Trophoblast cell (in vitro differentiated cells and primary cell): ENCODE data around the gene SARNP.

ENCODE experiments used
- DNase-seq, 2 donors: peaks; one replicate each; pipeline ENCODE4 v3.0.0-alpha.2; 2016
- H2AFZ ChIP-seq: 2 replicates; pipeline ENCODE4 v1.6.1; 2013; ENCODE audit warnings: low read length, moderate library complexity, mild to moderate bottlenecking; ENCODE audit not compliant: insufficient read depth, poor library complexity
- H2AK5ac ChIP-seq: 2 replicates; pipeline ENCODE4 v1.6.1; 2013; ENCODE audit warnings: mild to moderate bottlenecking, low read length
- H2BK120ac ChIP-seq: 2 replicates; pipeline ENCODE4 v1.6.1; 2013; ENCODE audit warnings: low read length, mild to moderate bottlenecking, moderate library complexity; ENCODE audit not compliant: insufficient read depth, poor library complexity
- H2BK12ac ChIP-seq: 2 replicates; pipeline ENCODE4 v1.6.1; 2013; ENCODE audit warnings: mild to moderate bottlenecking, low read length, moderate library complexity
- H2BK5ac ChIP-seq: 2 replicates; pipeline ENCODE4 v1.6.1; 2013; ENCODE audit warnings: low read length, low read depth, moderate library complexity, mild to moderate bottlenecking; ENCODE audit not compliant: poor library complexity
- H3K14ac ChIP-seq: 2 replicates; pipeline ENCODE4 v1.6.1; 2013; ENCODE audit warnings: mild to moderate bottlenecking, low read length
- H3K18ac ChIP-seq: 2 replicates; pipeline ENCODE4 v1.6.1; 2013; ENCODE audit warnings: mild to moderate bottlenecking, low read length
- H3K23ac ChIP-seq: 2 replicates; pipeline ENCODE4 v1.6.1; 2013; ENCODE audit warnings: low read length
- H3K27ac ChIP-seq: 2 replicates; pipeline ENCODE4 v1.5.1; 2013; ENCODE audit warnings: low read depth, mild to moderate bottlenecking, inconsistent platforms, low read length, moderate library complexity
- H3K27me3 ChIP-seq: 2 replicates; pipeline ENCODE4 v1.6.1; 2013; ENCODE audit warnings: inconsistent platforms, mild to moderate bottlenecking, low read length, moderate library complexity; ENCODE audit not compliant: insufficient read depth
- H3K36me3 ChIP-seq, 2 experiments: 1 replicate in 1 of 2; 2 replicates in 1 of 2; pipeline ENCODE4 v1.6.1; 2013; ENCODE audit warnings: low read length in 2 of 2, mild to moderate bottlenecking in 2 of 2, moderate library complexity in 1 of 2; ENCODE audit not compliant: insufficient read depth in 2 of 2, control insufficient read depth in 1 of 2
- H3K4ac ChIP-seq: 2 replicates; pipeline ENCODE4 v1.6.1; 2013; ENCODE audit warnings: low read depth, mild to moderate bottlenecking, low read length, moderate library complexity
- H3K4me1 ChIP-seq, 2 experiments: 1 replicate in 1 of 2; 2 replicates in 1 of 2; pipeline ENCODE4 v1.6.1; 2013; ENCODE audit warnings: low read length in 2 of 2, mild to moderate bottlenecking in 2 of 2, moderate library complexity in 1 of 2; ENCODE audit not compliant: insufficient read depth in 2 of 2, control insufficient read depth in 1 of 2
- H3K4me2 ChIP-seq: 2 replicates; pipeline ENCODE4 v1.6.1; 2013; ENCODE audit warnings: inconsistent platforms, mild to moderate bottlenecking, low read length, moderate library complexity
- H3K4me3 ChIP-seq: 2 replicates; pipeline ENCODE4 v1.5.1; 2013; ENCODE audit warnings: mild to moderate bottlenecking, low read depth, low read length, inconsistent platforms
- H3K79me1 ChIP-seq: one replicate; pipeline ENCODE4 v1.6.1; 2013; ENCODE audit warnings: low read length
- H3K79me2 ChIP-seq: 2 replicates; pipeline ENCODE4 v1.6.1; 2013; ENCODE audit warnings: low read length, mild to moderate bottlenecking; ENCODE audit not compliant: control insufficient read depth, insufficient read depth, poor library complexity
- H3K9ac ChIP-seq: 2 replicates; pipeline ENCODE4 v1.6.1; 2013; ENCODE audit warnings: mild to moderate bottlenecking, low read length
- H3K9me3 ChIP-seq: 2 replicates; pipeline ENCODE4 v1.6.1; 2013; ENCODE audit warnings: low read depth, mild to moderate bottlenecking, control low read depth, inconsistent platforms, low read length; ENCODE audit not compliant: insufficient read depth
- H4K12ac ChIP-seq: 2 replicates; pipeline ENCODE4 v1.6.1; 2013; ENCODE audit warnings: low read depth, mild to moderate bottlenecking, low read length, moderate library complexity
- H4K8ac ChIP-seq: 2 replicates; pipeline ENCODE4 v1.6.1; 2013; ENCODE audit warnings: low read depth, mild to moderate bottlenecking, low read length, moderate library complexity
- H4K91ac ChIP-seq: one replicate; pipeline ENCODE4 v1.6.1; 2013; ENCODE audit warnings: low read depth, mild to moderate bottlenecking, low read length, moderate library complexity
- WGBS: extraction: QIAGEN DNeasy Blood & Tissue Kit; methylation state at CpG from one replicate; pipeline ENCODE4 v1.1.7; 2013; ENCODE audit warnings: missing lambda C conversion rate; ENCODE audit not compliant: insufficient read length, insufficient coverage; ENCODE audit errors: extremely low coverage; 5-methylcytosine and 5-hydroxymethylcytosine counted together

SARNP gene

DNA sequence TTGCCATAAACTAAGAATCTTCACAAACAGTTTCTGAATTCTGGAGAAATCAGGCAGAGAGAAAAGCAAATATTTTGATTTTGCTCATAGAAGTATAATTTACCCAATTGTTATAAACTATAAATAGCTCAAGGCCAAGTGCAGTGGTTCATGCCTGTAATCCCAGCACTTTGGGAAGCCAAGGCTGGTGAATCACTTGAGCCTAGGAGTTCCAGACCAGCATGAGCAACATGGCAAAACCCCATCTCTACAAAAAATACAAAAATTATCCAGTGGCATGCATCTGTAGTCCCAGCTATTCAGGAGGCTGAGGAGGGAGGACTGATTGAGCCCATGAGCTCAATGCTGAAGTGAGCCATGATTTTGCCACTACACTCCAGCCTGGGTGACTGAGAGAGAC is 44.8 kb upstream of the SARNP start:
- Histone ChIP-seq H2AK5ac (no peak overlapping the region), H4K12ac (no peak overlapping the region)
- DNase-seq, result peak in 1 of 2 donors; percentile 73

GRCh38 chr12:55861871-55862270 is 44.3 kb upstream of the SARNP start:
- no peaks in the 10 kb centered on the region for H3K79me2 ChIP-seq
- H2AFZ ChIP-seq, result no peak overlapping the region
- H3K27ac ChIP-seq, result no peak overlapping the region
- no peak overlapping the region for H3K4ac ChIP-seq
- H3K79me1 ChIP-seq, result peaks cover 2% of the 10 kb centered on the region
- no peak overlapping the region for H2BK120ac ChIP-seq
- no peak overlapping the region for H2AK5ac ChIP-seq
- peaks cover 2% of the 10 kb centered on the region for H3K9me3 ChIP-seq
- no peak overlapping the region for H4K91ac ChIP-seq
- no peaks in the 10 kb centered on the region for H3K4me1 ChIP-seq
- no CpG with 5 or more reads among the region's 3 CpGs for WGBS
- no peak overlapping the region for H3K9ac ChIP-seq
- no peak overlapping the region for H4K12ac ChIP-seq
- H3K36me3 ChIP-seq, result no peaks in the 10 kb centered on the region
- H3K27me3 ChIP-seq, result no peaks in the 10 kb centered on the region
- no peak overlapping the region for H2BK5ac ChIP-seq
- peak; percentile 65 to 87 for DNase-seq
- no peak overlapping the region for H2BK12ac ChIP-seq
- no peak overlapping the region for H3K23ac ChIP-seq
- H4K8ac ChIP-seq, result no peak overlapping the region
- H3K4me2 ChIP-seq, result no peak overlapping the region
- H3K18ac ChIP-seq, result no peak overlapping the region
- no peak overlapping the region for H3K4me3 ChIP-seq
- H3K14ac ChIP-seq, result no peak overlapping the region

More for the DNA sequence above, 44.8 kb upstream of the SARNP start:
- Histone ChIP-seq H3K4me3 (no peak overlapping the region), H2BK12ac (no peak overlapping the region), H3K27me3 (no peaks in the 10 kb centered on the region), H3K4me2 (no peak overlapping the region), H4K91ac (no peak overlapping the region), H3K36me3 (no peaks in the 10 kb centered on the region), H2BK5ac (no peak overlapping the region), H2BK120ac (no peak overlapping the region), H3K23ac (no peak overlapping the region), H2AFZ (no peak overlapping the region), H3K79me2 (no peaks in the 10 kb centered on the region), H3K9me3 (peaks cover 2% of the 10 kb centered on the region), H3K79me1 (no peaks in the 10 kb centered on the region), H3K14ac (no peak overlapping the region), H3K4me1 (no peaks in the 10 kb centered on the region), H3K27ac (no peak overlapping the region), H3K9ac (no peak overlapping the region), H4K8ac (no peak overlapping the region), H3K18ac (no peak overlapping the region), H3K4ac (no peak overlapping the region)

- Histone ChIP-seq H3K36me3 (no peaks in the 10 kb centered on the region), H3K79me1 (peaks cover 2% of the 10 kb centered on the region), H4K12ac (no peak overlapping the region), H2AK5ac (no peak overlapping the region), H3K4me1 (no peaks in the 10 kb centered on the region), H2BK5ac (no peak overlapping the region), H2BK12ac (no peak overlapping the region), H3K79me2 (no peaks in the 10 kb centered on the region), H2AFZ (no peak overlapping the region), H3K27me3 (no peaks in the 10 kb centered on the region), H3K4me2 (no peak overlapping the region), H3K4me3 (no peak overlapping the region), H4K8ac (no peak overlapping the region), H3K9ac (no peak overlapping the region), H3K18ac (no peak overlapping the region), H3K4ac (no peak overlapping the region), H4K91ac (no peak overlapping the region), H3K14ac (no peak overlapping the region), H3K23ac (no peak overlapping the region), H3K9me3 (peaks cover 2% of the 10 kb centered on the region), H3K27ac (no peak overlapping the region), H2BK120ac (no peak overlapping the region)
- WGBS, result no CpG with 5 or more reads among the region's 8 CpGs
- peak; percentile 80 to 94 for DNase-seq
Measured at GRCh38 chr12:55861396-55861795, 43.9 kb upstream of the SARNP start.

GRCh38 chr12:55852740-55853139 is 35.2 kb upstream of the SARNP start:
- H3K4ac ChIP-seq, result no peak overlapping the region
- no peak overlapping the region for H2BK5ac ChIP-seq
- peaks cover 0 to 2% of the 10 kb centered on the region in 2 experiments for H3K4me1 ChIP-seq
- H3K4me2 ChIP-seq, result no peak overlapping the region
- no peak overlapping the region for H3K4me3 ChIP-seq
- H3K27ac ChIP-seq, result no peak overlapping the region
- no peak overlapping the region for H4K91ac ChIP-seq
- no peak overlapping the region for H4K8ac ChIP-seq
- no peak overlapping the region for H3K18ac ChIP-seq
- no peaks in the 10 kb centered on the region for H3K27me3 ChIP-seq
- no peak overlapping the region for H2BK120ac ChIP-seq
- no peak overlapping the region for H2BK12ac ChIP-seq
- H3K23ac ChIP-seq, result no peak overlapping the region
- no peak overlapping the region for H3K9ac ChIP-seq
- H3K9me3 ChIP-seq, result no peaks in the 10 kb centered on the region
- no CpG with 5 or more reads among the region's 1 CpG for WGBS
- no peak overlapping the region for H2AK5ac ChIP-seq
- no peaks in the 10 kb centered on the region for H3K79me2 ChIP-seq
- H3K79me1 ChIP-seq, result peaks cover 2% of the 10 kb centered on the region
- H3K36me3 ChIP-seq, result no peaks in the 10 kb centered on the region
- no peak overlapping the region for H2AFZ ChIP-seq
- no peak for DNase-seq
- H3K14ac ChIP-seq, result no peak overlapping the region
- H4K12ac ChIP-seq, result no peak overlapping the region
